ENCODE results near the gene DSN1. TPM values are rescaled to one million over a fixed set of nuclear protein-coding genes. Genes with fewer than 3 reads are reported as not detected.
"Not testable (repeated sequence)": the region's sequence is repeated elsewhere in the genome, so short reads cannot be mapped to it uniquely, and the experiment has no call there.

The DSN1 gene
- total and polyA plus RNA-seq, 11 donors = 3.2 to 7.0 (median 4.9) TPM

- no peaks in the 10 kb centered on the region for H3K27me3 ChIP-seq
- H3K4me3 ChIP-seq = no peak overlapping the region
- peaks cover 5 to 100% (median 97%) of the 10 kb centered on the region in 9 donors for H3K36me3 ChIP-seq
- peaks cover 0 to 9% (median 0%) of the 10 kb centered on the region in 12 donors for H3K4me1 ChIP-seq
- TF ChIP-seq POLR2A (IDR thresholded peaks at IDR 0.05) = no peak
- no peak for TF ChIP-seq CTCF (IDR thresholded peaks at IDR 0.05)
- H3K9me3 ChIP-seq = no peaks in the 10 kb centered on the region
- DNase-seq = no peak
- no peak for ATAC-seq
- 87 to 100% (median 97%) methylated on average over 1 of the region's 1 CpG for WGBS, 4 donors
- intact Hi-C loops (cut with DNase I) = loop anchor here in 1 of 10 donors (5.0 kb wide), 1 partner anchor 77 kb away; no protein-coding TSS in a partner anchor
- H3K27ac ChIP-seq = no peak overlapping the region
Observed at GRCh38 chr20:36805396-36805795, 31.8 kb upstream of the DSN1 start.

DNA sequence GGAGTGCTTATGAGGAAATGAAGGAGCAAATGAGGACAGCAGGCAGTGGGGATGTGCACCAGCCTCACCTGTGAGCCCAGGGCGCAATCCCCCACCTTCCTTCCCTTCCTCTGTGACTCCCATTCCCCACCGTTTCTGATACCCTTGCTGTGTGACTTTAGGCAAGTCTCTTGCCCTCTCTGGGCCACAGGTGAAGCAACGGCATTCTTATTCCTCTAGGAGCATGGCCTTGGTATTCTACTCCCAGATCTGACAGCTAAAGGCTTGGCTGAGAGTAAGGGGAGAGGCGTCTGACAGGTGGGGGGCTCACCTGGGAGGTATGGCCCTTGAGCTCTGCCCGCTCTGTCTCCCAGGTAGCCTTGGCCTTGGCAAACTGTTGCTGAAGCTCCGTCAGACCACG is 30.9 kb upstream of the DSN1 start:
- peaks cover 0 to 9% (median 0%) of the 10 kb centered on the region in 12 donors for H3K4me1 ChIP-seq
- no peak for DNase-seq
- H3K27me3 ChIP-seq = no peaks in the 10 kb centered on the region
- H3K36me3 ChIP-seq = peaks cover 7 to 100% (median 97%) of the 10 kb centered on the region in 9 donors
- H3K27ac ChIP-seq = no peak overlapping the region
- ATAC-seq = no peak
- no peaks in the 10 kb centered on the region for H3K9me3 ChIP-seq
- WGBS, 4 donors = 90 to 94% (median 93%) methylated on average over 6 to 7 of the region's 7 CpGs
- TF ChIP-seq POLR2A (IDR thresholded peaks at IDR 0.05) (no peak), CTCF (IDR thresholded peaks at IDR 0.05) (no peak)
- intact Hi-C loops (cut with DNase I) = no loop called here
- no peak overlapping the region for H3K4me3 ChIP-seq

GRCh38 chr20:36802326-36803222 is 29.0 kb upstream of the DSN1 start:
- H3K4me3 ChIP-seq = no peak overlapping the region
- H3K36me3 ChIP-seq = peaks cover 7 to 100% (median 99%) of the 10 kb centered on the region in 9 donors
- intact Hi-C loops (cut with DNase I) = no loop called here
- no peak for DNase-seq
- no peak overlapping the region for H3K27ac ChIP-seq
- no peaks in the 10 kb centered on the region for H3K27me3 ChIP-seq
- peak in 2 of 4 donors; percentile 12 to 38 for ATAC-seq
- no peaks in the 10 kb centered on the region for H3K4me1 ChIP-seq
- 93 to 97% (median 95%) methylated on average over 14 of the region's 14 CpGs for WGBS, 4 donors
- TF ChIP-seq POLR2A (IDR thresholded peaks at IDR 0.05) (no peak), CTCF (IDR thresholded peaks at IDR 0.05) (no peak)
- H3K9me3 ChIP-seq = no peaks in the 10 kb centered on the region

DNA sequence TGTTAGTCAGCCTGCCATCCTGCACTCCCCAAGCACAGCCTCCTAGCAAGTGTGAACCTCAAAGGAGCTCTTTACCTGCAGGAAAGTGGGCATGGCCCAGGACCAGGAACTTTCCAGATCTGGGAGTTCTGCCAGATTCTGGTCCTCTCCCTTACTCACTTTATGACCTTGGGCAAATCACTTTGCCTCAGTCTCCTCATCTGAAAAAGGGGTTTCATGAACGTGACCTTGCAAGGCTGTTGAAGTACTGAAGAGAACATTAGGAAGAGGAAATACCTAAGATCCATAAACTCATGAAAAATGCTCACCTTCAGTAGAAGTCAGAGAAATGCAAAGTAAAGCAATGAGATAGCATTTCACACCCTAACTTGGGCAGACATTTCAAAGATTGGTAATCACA is 26.8 kb upstream of the DSN1 start:
- DNase-seq (no peak), ATAC-seq (no peak)
- intact Hi-C loops (cut with DNase I) = no loop called here
- no peak for TF ChIP-seq CTCF (IDR thresholded peaks at IDR 0.05)
- no peak for TF ChIP-seq POLR2A (IDR thresholded peaks at IDR 0.05)
- Histone ChIP-seq H3K4me3 (no peak overlapping the region), H3K4me1 (peaks cover 0 to 9% (median 0%) of the 10 kb centered on the region in 12 donors), H3K27ac (no peak overlapping the region), H3K27me3 (no peaks in the 10 kb centered on the region), H3K9me3 (no peaks in the 10 kb centered on the region), H3K36me3 (peaks cover 3 to 100% (median 98%) of the 10 kb centered on the region in 9 donors)
- WGBS, 4 donors = 75 to 94% (median 90%) methylated on average over 1 of the region's 1 CpG

DNA sequence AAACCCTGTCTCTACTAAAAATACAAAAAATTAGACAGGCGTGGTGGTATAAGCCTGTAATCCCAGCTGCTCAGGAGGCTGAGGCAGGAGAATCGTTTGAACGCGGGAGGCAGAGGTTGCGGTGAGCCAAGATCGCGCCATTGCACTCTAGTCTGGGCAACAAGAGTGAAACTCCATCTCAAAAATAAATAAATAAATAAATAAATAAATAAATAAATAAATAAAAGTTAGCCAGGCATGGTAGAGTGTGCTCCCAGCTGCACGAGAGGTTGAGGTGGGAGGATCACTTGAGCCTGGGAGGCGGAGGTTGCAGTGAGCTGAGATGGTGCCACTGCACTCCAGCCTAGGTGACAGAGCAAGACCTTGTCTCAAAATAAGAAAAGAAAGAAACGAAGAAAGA is 25.8 kb upstream of the DSN1 start:
- H3K27ac ChIP-seq, ATAC-seq, H3K27me3 ChIP-seq, H3K4me3 ChIP-seq, H3K4me1 ChIP-seq, H3K9me3 ChIP-seq, DNase-seq: not testable (repeated sequence)
- 93 to 94% (median 94%) methylated on average over 10 of the region's 10 CpGs for WGBS, 4 donors
- intact Hi-C loops (cut with DNase I) = loop anchor here in 3 of 10 donors (5.0 to 10.0 kb wide), 3 partner anchors 63 to 83 kb away; a partner anchor contains a TSS
- H3K36me3 ChIP-seq = peaks cover 3 to 100% (median 97%) of the 10 kb centered on the region in 9 donors
